Neuronal stem cell (in vitro differentiated cells): ENCODE data around the gene PBX2.

ENCODE experiments used
- DNase-seq: peaks from one replicate; pipeline ENCODE4 v3.0.0-alpha.2; 2013; ENCODE audit warnings: low spot score
- H2AFZ ChIP-seq: one replicate; pipeline ENCODE4 v1.6.1; 2013; ENCODE audit warnings: mild to moderate bottlenecking, low read length, inconsistent platforms
- H2AK5ac ChIP-seq: 2 replicates; pipeline ENCODE4 v1.6.1; 2013; ENCODE audit warnings: low read depth, mild to moderate bottlenecking, inconsistent platforms, low read length, moderate library complexity, mixed read lengths
- H2BK120ac ChIP-seq: 2 replicates; pipeline ENCODE4 v1.6.1; 2013; ENCODE audit warnings: low read depth, mild to moderate bottlenecking, inconsistent platforms, low read length, moderate library complexity, mixed read lengths
- H2BK12ac ChIP-seq: one replicate; pipeline ENCODE4 v1.6.1; 2013; ENCODE audit warnings: low read length, inconsistent platforms
- H2BK15ac ChIP-seq: 2 replicates; pipeline ENCODE4 v1.6.1; 2013; ENCODE audit warnings: mild to moderate bottlenecking, low read length, inconsistent platforms, mixed read lengths
- H2BK5ac ChIP-seq: one replicate; pipeline ENCODE4 v1.6.1; 2013; ENCODE audit warnings: inconsistent platforms, mild to moderate bottlenecking, low read length, moderate library complexity
- H3K14ac ChIP-seq: one replicate; pipeline ENCODE4 v1.6.1; 2013; ENCODE audit warnings: low read length, inconsistent platforms
- H3K18ac ChIP-seq: 2 replicates; pipeline ENCODE4 v1.6.1; 2013; ENCODE audit warnings: low read length, inconsistent platforms
- H3K23ac ChIP-seq: 2 replicates; pipeline ENCODE4 v1.6.1; 2013; ENCODE audit warnings: low read depth, mild to moderate bottlenecking, mixed read lengths, low read length, inconsistent platforms; ENCODE audit not compliant: poor library complexity
- H3K27ac ChIP-seq: replicated peaks from 3 replicates; pipeline ENCODE4 v1.5.1; 2013; ENCODE audit warnings: low read length, inconsistent platforms
- H3K27me3 ChIP-seq, 3 experiments: 2 replicates each; pipeline ENCODE4 v1.6.1; 2013; ENCODE audit warnings: low read length in 3 of 3, mild to moderate bottlenecking in 2 of 3, inconsistent platforms in 1 of 3, low read depth in 1 of 3, mixed read lengths in 1 of 3, moderate library complexity in 1 of 3; ENCODE audit not compliant: control insufficient read depth in 3 of 3, insufficient read depth in 3 of 3
- H3K36me3 ChIP-seq, 2 donors: replicated peaks in 1 of 2; 2 replicates each; pipeline ENCODE4 v1.6.1; 2013; ENCODE audit warnings: low read length in 2 of 2; ENCODE audit not compliant: control insufficient read depth in 2 of 2, insufficient read depth in 2 of 2
- H3K4ac ChIP-seq: 2 replicates; pipeline ENCODE4 v1.6.1; 2013; ENCODE audit warnings: inconsistent platforms, mild to moderate bottlenecking, low read length, moderate library complexity
- H3K4me1 ChIP-seq, 2 donors: 1 replicate in 1 of 2; 2 replicates in 1 of 2; pipeline ENCODE4 v1.6.1; 2013; ENCODE audit warnings: low read length in 2 of 2, low read depth in 1 of 2; ENCODE audit not compliant: control insufficient read depth in 2 of 2, insufficient read depth in 1 of 2
- H3K4me2 ChIP-seq: one replicate; pipeline ENCODE4 v1.6.1; 2013; ENCODE audit warnings: mild to moderate bottlenecking, low read length, inconsistent platforms; ENCODE audit not compliant: insufficient read depth, poor library complexity, severe bottlenecking
- H3K4me3 ChIP-seq, 2 donors: 2 replicates each; pipeline ENCODE4 v1.5.1; 2013; ENCODE audit warnings: low read length in 2 of 2, mild to moderate bottlenecking in 2 of 2, inconsistent platforms in 1 of 2, moderate library complexity in 1 of 2
- H3K79me1 ChIP-seq: one replicate; pipeline ENCODE4 v1.6.1; 2013; ENCODE audit warnings: low read depth, mild to moderate bottlenecking, inconsistent platforms, low read length, moderate library complexity
- H3K9ac ChIP-seq: one replicate; pipeline ENCODE4 v1.6.1; 2013; ENCODE audit warnings: mild to moderate bottlenecking, low read depth, low read length, inconsistent platforms; ENCODE audit not compliant: poor library complexity
- H3K9me3 ChIP-seq, 2 donors: replicated peaks in 1 of 2; 2 replicates each; pipeline versions ENCODE3 to v1.6.1; 2013; ENCODE audit warnings: low read length in 2 of 2, mild to moderate bottlenecking in 2 of 2, inconsistent platforms in 1 of 2, low read depth in 1 of 2, mixed read lengths in 1 of 2, moderate library complexity in 1 of 2; ENCODE audit not compliant: control insufficient read depth in 2 of 2, insufficient read depth in 1 of 2
- H4K8ac ChIP-seq: one replicate; pipeline ENCODE4 v1.6.1; 2013; ENCODE audit warnings: low read depth, mild to moderate bottlenecking, inconsistent platforms, low read length, moderate library complexity
- H4K91ac ChIP-seq: one replicate; pipeline ENCODE4 v1.6.1; 2013; ENCODE audit warnings: low read length, low read depth, mild to moderate bottlenecking, inconsistent platforms; ENCODE audit not compliant: poor library complexity
- WGBS, 2 donors: extraction: QIAGEN DNeasy Blood & Tissue Kit; methylation state at CpG; one replicate each; pipeline ENCODE4 v1.1.7; 2013; ENCODE audit warnings: missing lambda C conversion rate in 2 of 2, mixed read lengths in 1 of 2; ENCODE audit not compliant: insufficient read length in 2 of 2, insufficient replicate concordance in 1 of 2; ENCODE audit errors: extremely low coverage in 2 of 2; 5-methylcytosine and 5-hydroxymethylcytosine counted together

The PBX2 gene

GRCh38 chr6:32151181-32151862 lies 38.7 kb downstream of the PBX2 start:
- DNase-seq = no peak

GRCh38 chr6:32149932-32150870 lies 39.8 kb downstream of the PBX2 start:
- no CpG with 5 or more reads among the region's 55 CpGs for WGBS, 2 donors
- Histone ChIP-seq H4K91ac (no peak overlapping the region), H3K79me1 (peaks cover 10% of the 10 kb centered on the region), H4K8ac (no peak overlapping the region), H3K4ac (no peak overlapping the region), H2BK15ac (no peak overlapping the region), H3K27me3 (peaks cover 0 to 33% (median 0%) of the 10 kb centered on the region in 3 experiments), H3K14ac (no peak overlapping the region), H2AK5ac (no peak overlapping the region), H3K27ac (no peak overlapping the region), H3K23ac (no peak overlapping the region), H3K36me3 (peaks cover 2% of the 10 kb centered on the region in 2 donors), H2BK120ac (peak overlapping the region; percentile 28), H3K4me3 (peak overlapping the region in 1 of 2 donors; percentile 72), H3K4me2 (peak overlapping the region; percentile 51), H3K9me3 (no peaks in the 10 kb centered on the region), H3K4me1 (peaks cover 21 to 25% of the 10 kb centered on the region in 2 donors), H2BK5ac (no peak overlapping the region), H3K9ac (peak overlapping the region; percentile 68), H2AFZ (no peak overlapping the region), H2BK12ac (no peak overlapping the region), H3K18ac (peak overlapping the region; percentile 23)
- DNase-seq = no peak

More at GRCh38 chr6:32151181-32151862, 38.7 kb downstream of the PBX2 start:
- peaks cover 10 to 13% of the 10 kb centered on the region in 2 donors for H3K36me3 ChIP-seq
- no peak overlapping the region for H2BK120ac ChIP-seq
- no peak overlapping the region for H3K4ac ChIP-seq
- H3K4me2 ChIP-seq = peak overlapping the region; percentile 66
- no peak overlapping the region for H3K27ac ChIP-seq
- H2AFZ ChIP-seq = no peak overlapping the region
- no peak overlapping the region for H2BK5ac ChIP-seq
- H3K79me1 ChIP-seq = peaks cover 16% of the 10 kb centered on the region
- H3K14ac ChIP-seq = no peak overlapping the region
- H3K18ac ChIP-seq = peak overlapping the region; percentile 74
- no peak overlapping the region for H2BK15ac ChIP-seq
- no peak overlapping the region for H3K9ac ChIP-seq
- no peak overlapping the region for H2BK12ac ChIP-seq
- H3K23ac ChIP-seq = no peak overlapping the region
- H3K9me3 ChIP-seq = no peaks in the 10 kb centered on the region
- no peak overlapping the region for H2AK5ac ChIP-seq
- no peak overlapping the region for H4K91ac ChIP-seq
- peaks cover 21 to 26% of the 10 kb centered on the region in 2 donors for H3K4me1 ChIP-seq
- H3K4me3 ChIP-seq = peak overlapping the region; percentile 60 to 68
- H4K8ac ChIP-seq = no peak overlapping the region
- peaks cover 0 to 33% (median 0%) of the 10 kb centered on the region in 3 experiments for H3K27me3 ChIP-seq
- WGBS, 2 donors = no CpG with 5 or more reads among the region's 8 CpGs

- Histone ChIP-seq H3K27ac (no peak overlapping the region), H3K4me1 (peaks cover 16 to 21% of the 10 kb centered on the region in 2 donors), H2BK5ac (no peak overlapping the region), H3K23ac (no peak overlapping the region), H4K8ac (no peak overlapping the region), H2BK15ac (peak overlapping the region; percentile 27), H2AK5ac (peak overlapping the region; percentile 14), H3K79me1 (peaks cover under 1% of the 10 kb centered on the region), H3K18ac (peak overlapping the region; percentile 52), H2AFZ (no peak overlapping the region), H3K4me2 (peak overlapping the region; percentile 21), H3K14ac (no peak overlapping the region), H3K27me3 (peaks cover 0 to 33% (median 0%) of the 10 kb centered on the region in 3 experiments), H3K4me3 (peak overlapping the region in 1 of 2 donors; percentile 8), H2BK12ac (no peak overlapping the region), H4K91ac (no peak overlapping the region), H3K9me3 (no peaks in the 10 kb centered on the region), H2BK120ac (no peak overlapping the region), H3K36me3 (no peaks in the 10 kb centered on the region), H3K9ac (no peak overlapping the region), H3K4ac (no peak overlapping the region)
- no CpG with 5 or more reads among the region's 47 CpGs for WGBS, 2 donors
- no peak for DNase-seq
Measured at GRCh38 chr6:32149092-32149755, 40.8 kb downstream of the PBX2 start.
